Tibial nerve (tissue), 4 donors: ENCODE measurements around the gene P2RY11. TPM values are rescaled to one million over a fixed set of nuclear protein-coding genes. Genes with fewer than 3 reads are reported as not detected.

Source experiments
- DNase-seq, 2 donors: peaks; one replicate each; pipeline ENCODE4 v3.0.0-alpha.2; 2019; ENCODE audit warnings: low spot score in 2 of 2
- H3K27ac ChIP-seq, 4 donors: fragments of 200-600 bp; sonication (generic) in 3 of 4; one replicate each; pipeline ENCODE4 v1.5.1; 2017 to 2019; ENCODE audit warnings: mild to moderate bottlenecking in 1 of 4
- H3K27me3 ChIP-seq, 2 donors: fragments of 200-600 bp; sonication (generic) in 1 of 2; one replicate each; pipeline versions ENCODE4 v1.5.1 to v1.6.0; 2017 to 2019
- H3K36me3 ChIP-seq, 3 donors: fragments of 200-600 bp; sonication (generic); one replicate each; pipeline ENCODE4 v1.5.1; 2018 to 2019
- H3K4me1 ChIP-seq, 4 donors: fragments of 200-600 bp; sonication (generic) in 3 of 4; one replicate each; pipeline ENCODE4 v1.5.1; 2017 to 2019
- H3K4me3 ChIP-seq, 4 donors: fragments of 200-600 bp; sonication (generic) in 3 of 4; one replicate each; pipeline ENCODE4 v1.5.1; 2017 to 2019; ENCODE audit warnings: mild to moderate bottlenecking in 1 of 4, moderate library complexity in 1 of 4
- H3K9me3 ChIP-seq, 4 donors: fragments of 200-600 bp; sonication (generic) in 3 of 4; one replicate each; pipeline ENCODE4 v1.5.1; 2017 to 2019
- EP300 ChIP-seq, 2 donors: sonication (generic); formaldehyde crosslinking; IDR thresholded peaks; one replicate each; pipeline ENCODE4 v1.6.1; 2017; ENCODE audit warnings: antibody characterized with exemption in 2 of 2, mild to moderate bottlenecking in 1 of 2
- POLR2A ChIP-seq, 2 donors: fragments of 450-650 bp; IDR thresholded peaks; one replicate each; pipeline ENCODE4 v1.6.1; 2017; ENCODE audit warnings: antibody characterized with exemption in 2 of 2, mild to moderate bottlenecking in 2 of 2, moderate library complexity in 2 of 2
- WGBS, 2 donors: methylation state at CpG; one replicate each; pipeline ENCODE4 v1.1.5; 2018; 5-methylcytosine and 5-hydroxymethylcytosine counted together
- total RNA-seq, 4 donors: library from RNA; depleted of rRNA; stranded (reverse); fragments of >200 nt; gene quantifications; one replicate each; pipeline ENCODE4 v1.1.0, GENCODE V29; 2016
- TF ChIP-seq, protein P1 (sequence below), 5 experiments: fragments of 200-600 bp in 3 of 5; fragments of 450-650 bp in 2 of 5; sonication (generic) in 3 of 5; IDR thresholded peaks; one replicate each; pipeline ENCODE4 v1.5.1; 2016 to 2019; ENCODE audit warnings: antibody characterized with exemption in 5 of 5, mild to moderate bottlenecking in 3 of 5, moderate library complexity in 2 of 5

Gene P2RY11
- total RNA-seq, 4 donors from 2014 or later = 2.1 to 19.5 (median 4.2) TPM

DNA sequence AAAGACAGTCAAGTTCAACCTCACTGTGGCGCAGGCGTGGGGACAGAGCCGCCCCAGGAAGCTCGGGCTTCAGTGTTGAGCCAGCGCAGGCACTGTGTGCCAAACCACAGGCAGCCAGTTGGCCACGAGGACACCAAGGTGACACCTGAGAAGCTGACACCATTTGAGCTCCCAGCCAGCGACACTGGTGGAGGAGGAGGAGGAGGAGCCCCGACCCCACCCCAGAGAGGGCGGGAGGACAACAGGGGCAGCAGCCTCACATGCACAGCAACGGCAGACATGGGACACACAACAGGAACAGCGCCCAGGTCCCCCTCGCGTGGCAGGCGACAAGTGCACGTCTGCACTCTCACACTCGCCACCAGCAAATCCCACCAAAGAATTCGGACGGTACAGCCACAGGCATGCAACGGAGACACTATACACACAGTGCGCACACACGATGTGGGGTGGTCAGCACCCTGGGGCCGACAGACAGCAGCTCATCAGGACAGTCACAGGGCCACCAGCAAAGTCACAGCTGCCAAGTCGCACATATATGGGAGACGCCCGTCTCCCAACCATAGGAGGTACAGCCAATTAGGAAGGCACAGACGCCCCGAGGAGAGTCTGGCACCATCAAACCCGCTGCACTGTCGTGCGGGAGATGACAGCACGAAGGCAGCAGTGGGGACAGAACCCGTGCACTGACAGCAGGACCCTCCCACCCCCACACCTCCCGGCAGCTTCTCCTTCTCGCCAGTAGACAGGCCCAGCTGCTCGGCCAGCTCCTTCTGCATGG lies 4.8 kb downstream of the P2RY11 start:
- peaks cover 6 to 70% (median 26%) of the 10 kb centered on the region in 3 donors for H3K36me3 ChIP-seq
- H3K27me3 ChIP-seq = no peaks in the 10 kb centered on the region
- TF ChIP-seq, protein P1, sequence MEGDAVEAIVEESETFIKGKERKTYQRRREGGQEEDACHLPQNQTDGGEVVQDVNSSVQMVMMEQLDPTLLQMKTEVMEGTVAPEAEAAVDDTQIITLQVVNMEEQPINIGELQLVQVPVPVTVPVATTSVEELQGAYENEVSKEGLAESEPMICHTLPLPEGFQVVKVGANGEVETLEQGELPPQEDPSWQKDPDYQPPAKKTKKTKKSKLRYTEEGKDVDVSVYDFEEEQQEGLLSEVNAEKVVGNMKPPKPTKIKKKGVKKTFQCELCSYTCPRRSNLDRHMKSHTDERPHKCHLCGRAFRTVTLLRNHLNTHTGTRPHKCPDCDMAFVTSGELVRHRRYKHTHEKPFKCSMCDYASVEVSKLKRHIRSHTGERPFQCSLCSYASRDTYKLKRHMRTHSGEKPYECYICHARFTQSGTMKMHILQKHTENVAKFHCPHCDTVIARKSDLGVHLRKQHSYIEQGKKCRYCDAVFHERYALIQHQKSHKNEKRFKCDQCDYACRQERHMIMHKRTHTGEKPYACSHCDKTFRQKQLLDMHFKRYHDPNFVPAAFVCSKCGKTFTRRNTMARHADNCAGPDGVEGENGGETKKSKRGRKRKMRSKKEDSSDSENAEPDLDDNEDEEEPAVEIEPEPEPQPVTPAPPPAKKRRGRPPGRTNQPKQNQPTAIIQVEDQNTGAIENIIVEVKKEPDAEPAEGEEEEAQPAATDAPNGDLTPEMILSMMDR (IDR thresholded peaks at IDR 0.05) = no peak
- no peaks in the 10 kb centered on the region for H3K9me3 ChIP-seq
- no peak overlapping the region for H3K4me3 ChIP-seq
- peaks cover 0 to 63% (median 17%) of the 10 kb centered on the region in 4 donors for H3K4me1 ChIP-seq
- H3K27ac ChIP-seq = no peak overlapping the region
- DNase-seq = no peak
- WGBS, 2 donors = 85 to 89% methylated on average over 26 to 30 of the region's 35 CpGs

DNA sequence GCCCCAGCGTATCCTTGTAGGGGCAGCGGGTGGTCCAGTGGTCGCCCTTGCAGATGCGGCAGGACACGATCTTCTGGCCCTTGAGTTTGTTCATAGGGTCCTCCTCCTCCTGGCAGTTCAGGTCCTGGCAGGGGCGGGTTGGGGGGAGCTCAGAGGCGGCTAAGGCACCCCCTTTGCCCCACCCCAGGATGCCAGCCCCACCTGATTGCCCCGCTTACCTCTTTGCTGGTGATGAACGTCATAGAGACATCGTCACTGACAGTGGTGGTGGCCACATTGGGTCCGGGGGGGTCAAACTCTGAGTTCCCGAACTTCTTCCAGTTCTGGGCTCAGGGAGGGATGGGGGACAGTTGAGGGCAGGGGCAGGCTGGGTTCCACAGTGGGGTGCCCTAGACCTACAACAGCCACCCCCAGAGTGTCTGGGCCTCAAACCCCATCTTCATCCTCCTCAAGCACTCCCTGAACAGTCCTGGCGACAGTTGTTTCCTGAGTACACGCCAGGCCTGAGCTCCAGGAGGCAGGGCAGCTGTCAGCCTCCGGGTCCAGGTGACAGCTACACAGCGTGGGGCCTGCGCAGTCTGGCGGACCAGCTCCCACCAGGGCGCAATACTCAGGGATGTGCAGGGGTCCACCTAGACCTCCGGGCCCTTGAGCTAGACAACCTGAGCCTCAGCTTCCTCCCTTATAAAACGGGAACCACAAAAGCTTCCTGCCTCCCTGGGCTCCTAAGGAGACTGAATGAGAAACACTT lies 5.5 kb downstream of the P2RY11 start:
- H3K27me3 ChIP-seq = no peaks in the 10 kb centered on the region
- TF ChIP-seq POLR2A (IDR thresholded peaks at IDR 0.05) (no peak), EP300 (IDR thresholded peaks at IDR 0.05) (no peak)
- TF ChIP-seq, protein P1 (IDR thresholded peaks at IDR 0.05) = no peak
- no peak overlapping the region for H3K27ac ChIP-seq
- H3K9me3 ChIP-seq = no peaks in the 10 kb centered on the region
- peaks cover 0 to 70% (median 19%) of the 10 kb centered on the region in 4 donors for H3K4me1 ChIP-seq
- H3K4me3 ChIP-seq = no peak overlapping the region
- H3K36me3 ChIP-seq = peaks cover 6 to 63% (median 26%) of the 10 kb centered on the region in 3 donors
- 85 to 86% methylated on average over 14 to 18 of the region's 21 CpGs for WGBS, 2 donors
- DNase-seq = no peak

DNA sequence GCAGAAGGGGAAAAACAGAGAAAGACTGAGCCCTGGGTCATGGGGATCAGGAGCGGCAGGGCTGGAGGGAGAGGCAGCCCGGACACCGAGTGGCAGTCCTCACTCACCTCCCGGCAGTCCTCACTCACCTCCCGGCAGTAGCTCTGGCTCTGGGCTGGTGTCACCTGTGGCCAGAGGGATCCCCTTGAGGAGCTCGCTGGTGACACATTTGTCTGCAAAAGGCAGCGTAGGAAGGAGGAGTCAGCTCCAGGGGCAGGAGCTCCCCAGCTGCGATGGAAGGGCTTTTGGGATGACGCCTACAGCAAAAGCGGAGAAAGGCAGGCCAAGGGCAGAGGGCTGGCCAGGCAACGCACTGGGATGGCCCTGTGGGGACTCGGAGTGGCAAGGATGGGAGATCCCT lies 7.5 kb downstream of the P2RY11 start:
- peak overlapping the region in 3 of 4 donors; percentile 77 to 87 (median 82) for H3K27ac ChIP-seq
- TF ChIP-seq POLR2A (IDR thresholded peaks at IDR 0.05) (no peak), EP300 (IDR thresholded peaks at IDR 0.05) (no peak)
- TF ChIP-seq, protein P1 (IDR thresholded peaks at IDR 0.05) = no peak
- no peak for DNase-seq
- peaks cover 0 to 55% (median 13%) of the 10 kb centered on the region in 4 donors for H3K4me1 ChIP-seq
- H3K4me3 ChIP-seq = peak overlapping the region; percentile 48 to 93 (median 82)
- peaks cover 6 to 48% (median 26%) of the 10 kb centered on the region in 3 donors for H3K36me3 ChIP-seq
- 37 to 42% methylated on average over 12 of the region's 12 CpGs for WGBS, 2 donors
- H3K27me3 ChIP-seq = no peaks in the 10 kb centered on the region
- no peaks in the 10 kb centered on the region for H3K9me3 ChIP-seq

DNA sequence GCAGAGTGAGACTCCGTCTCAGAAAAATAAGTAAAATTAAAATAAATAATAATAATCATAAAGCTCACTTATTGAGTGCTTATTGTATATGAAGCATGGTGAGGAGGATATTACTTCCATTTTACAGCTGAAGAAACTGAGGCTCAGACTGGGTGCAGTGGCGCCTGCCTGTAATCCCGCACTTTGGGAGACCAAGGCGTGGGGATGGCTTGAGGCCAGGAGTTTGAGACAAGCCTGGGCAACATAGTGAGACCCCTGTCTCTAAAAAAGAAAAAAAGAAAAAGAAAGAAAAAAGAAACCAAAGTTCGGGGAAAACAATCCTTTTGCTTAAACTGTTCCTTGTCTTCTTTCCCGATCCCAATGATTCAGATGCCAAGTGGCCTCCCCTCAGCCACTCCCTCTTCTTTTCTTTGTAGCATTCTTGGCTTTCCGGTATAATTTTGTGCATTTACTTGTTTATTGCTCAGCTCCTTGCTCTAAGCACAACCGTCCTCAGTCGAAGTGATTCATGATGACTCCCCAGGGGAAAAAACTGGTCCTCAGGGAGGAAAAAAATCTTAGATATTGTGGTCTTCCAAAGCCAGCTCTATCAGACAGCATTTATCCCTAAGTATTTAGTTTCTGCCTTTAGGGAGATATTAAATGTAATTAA lies 9.2 kb downstream of the P2RY11 start:
- Histone ChIP-seq H3K9me3 (no peaks in the 10 kb centered on the region), H3K27me3 (no peaks in the 10 kb centered on the region), H3K4me3 (peak overlapping the region in 2 of 4 donors; percentile 9 to 93), H3K27ac (peak overlapping the region in 3 of 4 donors; percentile 77 to 87 (median 82)), H3K36me3 (peaks cover 6 to 46% (median 13%) of the 10 kb centered on the region in 3 donors), H3K4me1 (peaks cover 0 to 55% (median 13%) of the 10 kb centered on the region in 4 donors)
- WGBS, 2 donors = 44 to 47% methylated on average over 9 of the region's 9 CpGs
- TF ChIP-seq EP300 (IDR thresholded peaks at IDR 0.05) = peak in 1 of 2 donors; percentile 21
- TF ChIP-seq, protein P1 (IDR thresholded peaks at IDR 0.05) = no peak
- DNase-seq = no peak
